HFFc6 (cell line): ENCODE data around the gene KIF4B. TPM values are rescaled to one million over a fixed set of nuclear protein-coding genes. Genes with fewer than 3 reads are reported as not detected.

ENCODE experiments used
- DNase-seq: peaks from one replicate; pipeline ENCODE4 v3.0.0-alpha.2; 2018
- H3K27ac Mint-ChIP-seq: 2 replicates; pipeline ENCODE4 v1.8.0; 2020; ENCODE audit warnings: mild to moderate bottlenecking, mixed read lengths
- H3K27me3 Mint-ChIP-seq: 2 replicates; pipeline ENCODE4 v1.8.0; 2021; ENCODE audit warnings: mild to moderate bottlenecking, moderate library complexity, mixed read lengths; ENCODE audit not compliant: insufficient read depth
- H3K36me3 Mint-ChIP-seq: 2 replicates; pipeline ENCODE4 v1.8.0; 2021; ENCODE audit warnings: low read depth, mixed read lengths
- H3K4me1 Mint-ChIP-seq: 2 replicates; pipeline ENCODE4 v1.8.0; 2020; ENCODE audit warnings: low read depth, mixed read lengths
- H3K4me3 Mint-ChIP-seq: 2 replicates; pipeline ENCODE4 v1.8.0; 2020; ENCODE audit warnings: mild to moderate bottlenecking, moderate library complexity, mixed read lengths
- H3K9me3 Mint-ChIP-seq: 2 replicates; pipeline ENCODE4 v1.8.0; 2020; ENCODE audit warnings: mild to moderate bottlenecking, mixed read lengths
- total RNA-seq, 6 experiments: library from RNA; stranded (reverse); fragmentation: NEBNext Ultra II Directional; extraction: Animal tissue kit (Norgen Biotek cat#: 25700); gene quantifications; 2 replicates in 1 of 6; 3 replicates in 5 of 6; pipeline ENCODE4 v1.2.3, GENCODE V29; 2021
- TF ChIP-seq, protein P1 (sequence below): fragments of 200-600 bp; sonication (generic); IDR thresholded peaks from 2 replicates; pipeline ENCODE4 v1.5.0; 2021; ENCODE audit warnings: antibody characterized with exemption, mild to moderate bottlenecking

The KIF4B gene
- total RNA-seq, 6 experiments from 2014 or later, result 0.05 to 0.21 (median 0.13) TPM

DNA sequence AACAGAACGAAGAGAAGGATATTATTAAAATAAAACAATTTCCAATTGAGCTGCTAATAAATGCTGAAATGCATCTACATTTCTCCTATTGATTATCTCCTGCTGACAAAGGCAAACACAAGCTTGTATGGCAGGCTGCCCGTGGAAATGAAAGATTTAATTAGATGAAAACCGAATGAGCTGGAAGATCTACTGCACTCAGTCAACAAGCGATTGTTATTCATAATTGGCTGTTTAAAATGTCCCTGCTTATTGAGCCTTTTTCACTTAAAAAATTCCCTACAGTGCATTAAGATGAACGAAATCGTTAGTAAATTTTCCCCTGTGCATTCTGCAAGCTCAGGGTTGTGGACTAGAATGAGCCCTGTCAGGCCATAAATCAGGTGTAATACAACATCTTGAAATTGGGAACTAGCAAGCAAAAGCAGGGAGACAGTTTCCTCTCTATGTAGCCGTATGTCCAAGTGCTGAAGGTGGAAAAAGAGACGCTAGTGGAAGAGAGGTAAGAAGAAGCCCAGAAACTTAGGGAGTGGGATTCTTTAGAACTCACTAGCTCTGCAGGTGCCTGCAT lies 28.5 kb upstream of the KIF4B start:
- no peak for DNase-seq
- H3K27ac Mint-ChIP-seq, result no peak overlapping the region
- no peaks in the 10 kb centered on the region for H3K36me3 Mint-ChIP-seq
- H3K27me3 Mint-ChIP-seq, result peaks cover 20% of the 10 kb centered on the region
- H3K9me3 Mint-ChIP-seq, result no peaks in the 10 kb centered on the region
- TF ChIP-seq, protein P1, sequence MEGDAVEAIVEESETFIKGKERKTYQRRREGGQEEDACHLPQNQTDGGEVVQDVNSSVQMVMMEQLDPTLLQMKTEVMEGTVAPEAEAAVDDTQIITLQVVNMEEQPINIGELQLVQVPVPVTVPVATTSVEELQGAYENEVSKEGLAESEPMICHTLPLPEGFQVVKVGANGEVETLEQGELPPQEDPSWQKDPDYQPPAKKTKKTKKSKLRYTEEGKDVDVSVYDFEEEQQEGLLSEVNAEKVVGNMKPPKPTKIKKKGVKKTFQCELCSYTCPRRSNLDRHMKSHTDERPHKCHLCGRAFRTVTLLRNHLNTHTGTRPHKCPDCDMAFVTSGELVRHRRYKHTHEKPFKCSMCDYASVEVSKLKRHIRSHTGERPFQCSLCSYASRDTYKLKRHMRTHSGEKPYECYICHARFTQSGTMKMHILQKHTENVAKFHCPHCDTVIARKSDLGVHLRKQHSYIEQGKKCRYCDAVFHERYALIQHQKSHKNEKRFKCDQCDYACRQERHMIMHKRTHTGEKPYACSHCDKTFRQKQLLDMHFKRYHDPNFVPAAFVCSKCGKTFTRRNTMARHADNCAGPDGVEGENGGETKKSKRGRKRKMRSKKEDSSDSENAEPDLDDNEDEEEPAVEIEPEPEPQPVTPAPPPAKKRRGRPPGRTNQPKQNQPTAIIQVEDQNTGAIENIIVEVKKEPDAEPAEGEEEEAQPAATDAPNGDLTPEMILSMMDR, result no peak
- no peak overlapping the region for H3K4me3 Mint-ChIP-seq
- no peaks in the 10 kb centered on the region for H3K4me1 Mint-ChIP-seq

DNA sequence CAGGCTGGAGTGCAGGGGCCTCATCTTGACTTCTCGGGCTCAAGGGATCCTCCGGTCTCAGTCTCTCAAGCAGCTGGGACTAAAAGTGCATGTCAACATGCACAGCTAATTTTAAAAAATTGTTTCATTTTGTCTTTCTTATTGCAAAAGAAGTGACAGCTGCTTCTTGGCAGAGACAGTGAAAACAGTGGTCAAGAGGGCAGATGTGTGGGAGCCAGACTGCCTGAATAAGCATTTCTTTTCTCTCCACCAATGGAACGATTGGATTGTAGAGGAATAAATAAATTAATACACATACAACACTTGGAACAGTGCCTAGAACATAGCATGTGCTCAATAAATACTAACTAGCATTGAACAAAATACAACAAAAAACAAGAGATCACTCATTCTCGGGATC lies 27.4 kb upstream of the KIF4B start:
- H3K36me3 Mint-ChIP-seq, result no peaks in the 10 kb centered on the region
- H3K9me3 Mint-ChIP-seq, result no peaks in the 10 kb centered on the region
- TF ChIP-seq, protein P1, result no peak
- DNase-seq, result no peak
- peaks cover 20% of the 10 kb centered on the region for H3K27me3 Mint-ChIP-seq
- no peak overlapping the region for H3K4me3 Mint-ChIP-seq
- H3K4me1 Mint-ChIP-seq, result no peaks in the 10 kb centered on the region
- H3K27ac Mint-ChIP-seq, result no peak overlapping the region

DNA sequence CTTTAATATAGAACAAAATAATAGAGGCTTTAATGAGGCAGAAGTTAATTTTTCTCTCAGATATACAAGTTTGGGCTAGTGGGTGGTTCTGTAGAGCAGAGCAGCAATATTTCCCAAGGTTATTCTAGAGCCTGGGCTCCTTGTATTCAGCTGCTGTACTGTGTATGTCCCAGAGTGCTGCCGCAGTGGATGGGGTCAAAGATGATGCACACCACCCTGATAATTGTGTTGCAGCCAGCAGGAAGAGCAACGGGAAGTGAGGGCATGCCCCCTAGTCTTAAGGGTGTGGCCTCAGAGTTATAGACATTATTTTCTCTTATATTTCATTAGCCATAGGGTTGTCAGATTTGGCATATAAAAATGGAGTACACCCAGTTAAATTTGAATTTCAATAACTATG lies 23.9 kb upstream of the KIF4B start:
- H3K36me3 Mint-ChIP-seq, result no peaks in the 10 kb centered on the region
- H3K9me3 Mint-ChIP-seq, result no peaks in the 10 kb centered on the region
- no peak for DNase-seq
- peaks cover 18% of the 10 kb centered on the region for H3K27me3 Mint-ChIP-seq
- H3K4me1 Mint-ChIP-seq, result no peaks in the 10 kb centered on the region
- TF ChIP-seq, protein P1, result no peak
- H3K4me3 Mint-ChIP-seq, result no peak overlapping the region
- no peak overlapping the region for H3K27ac Mint-ChIP-seq

DNA sequence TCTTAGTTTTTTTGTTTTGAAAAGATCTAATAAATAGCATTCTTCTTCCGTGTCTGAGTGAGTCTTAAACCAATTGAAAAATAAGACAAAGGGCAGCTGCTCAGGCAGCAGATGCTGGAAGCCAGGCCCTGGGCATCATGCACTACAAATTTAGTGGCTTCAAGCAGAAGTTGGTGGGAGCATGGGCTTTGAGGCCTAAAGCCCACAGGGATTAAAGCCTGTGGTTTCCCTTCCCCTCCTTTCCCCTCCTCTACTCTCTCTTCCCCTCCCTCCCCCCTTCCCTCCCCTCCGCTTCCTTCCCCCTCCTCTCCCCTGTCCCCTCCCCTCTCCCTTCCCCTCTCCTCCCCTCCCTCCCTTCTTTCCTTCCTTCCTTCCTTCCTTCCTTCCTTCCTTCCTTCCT lies 20.1 kb upstream of the KIF4B start:
- Mint-ChIP-seq H3K9me3 (no peaks in the 10 kb centered on the region), H3K36me3 (no peaks in the 10 kb centered on the region), H3K27me3 (peaks cover 5% of the 10 kb centered on the region), H3K27ac (no peak overlapping the region), H3K4me1 (peaks cover 13% of the 10 kb centered on the region), H3K4me3 (no peak overlapping the region)
- TF ChIP-seq, protein P1, result no peak
- DNase-seq, result no peak

DNA sequence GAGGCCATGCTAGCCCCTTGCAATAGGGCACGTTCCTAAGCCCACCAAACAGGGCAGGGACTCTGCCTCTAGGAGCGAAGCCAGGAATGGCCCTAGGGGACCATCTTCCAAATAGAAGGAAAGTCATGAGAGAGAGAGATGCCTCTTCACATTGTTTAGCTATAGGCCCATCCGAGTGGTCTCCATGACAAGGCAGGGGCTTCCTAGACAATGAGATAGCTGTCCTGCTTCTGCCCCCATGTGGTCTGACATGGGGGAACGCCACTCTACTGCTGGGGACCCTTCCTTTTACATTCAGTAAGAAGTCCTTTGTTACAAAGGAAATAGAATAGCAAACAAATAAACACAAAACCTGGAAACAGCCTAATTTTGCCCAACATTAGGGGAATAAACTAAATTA lies 17.9 kb upstream of the KIF4B start:
- Mint-ChIP-seq H3K9me3 (no peaks in the 10 kb centered on the region), H3K36me3 (no peaks in the 10 kb centered on the region), H3K27me3 (peaks cover 5% of the 10 kb centered on the region), H3K4me3 (no peak overlapping the region), H3K4me1 (peaks cover 13% of the 10 kb centered on the region), H3K27ac (no peak overlapping the region)
- TF ChIP-seq, protein P1, result no peak
- DNase-seq, result no peak

DNA sequence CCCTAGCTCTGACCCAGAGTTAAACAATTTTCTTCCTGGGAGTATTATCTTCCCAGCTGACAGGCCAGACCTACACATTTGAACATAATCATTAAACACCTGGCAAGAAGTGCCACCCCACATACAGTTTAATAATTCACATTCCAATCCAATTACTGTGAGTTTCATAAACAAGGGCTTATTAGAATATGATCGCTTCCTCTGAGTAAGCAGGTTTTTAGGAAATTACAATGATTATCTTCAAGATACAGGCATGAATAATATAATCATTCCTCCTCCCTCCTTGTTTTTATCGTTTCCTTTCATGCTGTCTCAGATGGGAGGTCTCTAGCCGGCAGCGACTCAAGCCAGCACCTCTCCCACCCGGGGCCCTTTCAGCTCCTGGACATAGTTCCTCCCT lies 15.8 kb upstream of the KIF4B start:
- Mint-ChIP-seq H3K4me3 (no peak overlapping the region), H3K27me3 (peaks cover 13% of the 10 kb centered on the region), H3K36me3 (no peaks in the 10 kb centered on the region), H3K9me3 (no peaks in the 10 kb centered on the region), H3K4me1 (peaks cover 18% of the 10 kb centered on the region), H3K27ac (peak overlapping the region; percentile 53; the same call in 1 of the 2 replicates)
- TF ChIP-seq, protein P1, result no peak
- no peak for DNase-seq
